Peyer's patch (tissue), 4 donors: Measurements from ENCODE around the gene RXRA. TPM values are rescaled to one million over a fixed set of nuclear protein-coding genes. Genes with fewer than 3 reads are reported as not detected.
A peak's percentile ranks its signal among the peaks of the same experiment; 100 is the strongest.

Experiments used
- DNase-seq, 3 donors: peaks; one replicate each; pipeline ENCODE4 v3.0.0-alpha.2; 2017 to 2019
- H3K27ac ChIP-seq, 4 donors: fragments of 200-600 bp; sonication (generic); one replicate each; pipeline ENCODE4 v1.5.1; 2016 to 2019
- H3K27me3 ChIP-seq, 2 donors: fragments of 200-600 bp; sonication (generic); one replicate each; pipeline ENCODE4 v1.5.1; 2019
- H3K36me3 ChIP-seq, 3 donors: fragments of 200-600 bp; sonication (generic); one replicate each; pipeline ENCODE4 v1.5.1; 2016 to 2019
- H3K4me1 ChIP-seq, 4 donors: fragments of 200-600 bp; sonication (generic); one replicate each; pipeline ENCODE4 v1.5.1; 2016 to 2019
- H3K4me3 ChIP-seq, 4 donors: fragments of 200-600 bp; sonication (generic); 1 replicate in 3 of 4; 2 replicates in 1 of 4; pipeline ENCODE4 v1.5.1; 2016 to 2019; ENCODE audit warnings: mild to moderate bottlenecking in 1 of 4
- H3K9me3 ChIP-seq, 4 donors: fragments of 200-600 bp; sonication (generic); one replicate each; pipeline ENCODE4 v1.5.1; 2016 to 2019; ENCODE audit warnings: mild to moderate bottlenecking in 1 of 4
- CTCF ChIP-seq, 6 experiments: fragments of 450-650 bp in 4 of 6; fragments of 200-600 bp in 2 of 6; sonication (generic) in 1 of 6; IDR thresholded peaks; one replicate each; pipeline ENCODE4 v1.5.1; 2017 to 2019; ENCODE audit warnings: antibody characterized with exemption in 6 of 6, mild to moderate bottlenecking in 3 of 6, moderate library complexity in 1 of 6
- POLR2A ChIP-seq, 2 donors: fragments of 450-650 bp; IDR thresholded peaks; one replicate each; pipeline ENCODE4 v1.5.1; 2017; ENCODE audit warnings: antibody characterized with exemption in 2 of 2, mild to moderate bottlenecking in 2 of 2, moderate library complexity in 2 of 2
- total RNA-seq, 4 donors: library from RNA; depleted of rRNA; stranded (reverse); fragments of >200 nt; gene quantifications; one replicate each; pipeline ENCODE4 v1.1.0, GENCODE V29; 2016

The RXRA gene
- total RNA-seq, 4 donors from 2014 or later = 54.5 to 83.6 (median 65.4) TPM

GRCh38 chr9:134321946-134322741 lies 4.1 kb upstream of the RXRA start:
- H3K4me3 ChIP-seq = no peak overlapping the region
- H3K36me3 ChIP-seq = no peaks in the 10 kb centered on the region
- peak in 2 of 3 donors; percentile 77 to 80 for DNase-seq
- H3K27me3 ChIP-seq = no peaks in the 10 kb centered on the region
- peaks cover 7 to 44% (median 19%) of the 10 kb centered on the region in 4 donors for H3K4me1 ChIP-seq
- H3K27ac ChIP-seq = peak overlapping the region in 2 of 4 donors; percentile 51 to 77
- H3K9me3 ChIP-seq = no peaks in the 10 kb centered on the region
- TF ChIP-seq POLR2A (IDR thresholded peaks at IDR 0.05) = no peak
- no peak for TF ChIP-seq CTCF (IDR thresholded peaks at IDR 0.05)

DNA sequence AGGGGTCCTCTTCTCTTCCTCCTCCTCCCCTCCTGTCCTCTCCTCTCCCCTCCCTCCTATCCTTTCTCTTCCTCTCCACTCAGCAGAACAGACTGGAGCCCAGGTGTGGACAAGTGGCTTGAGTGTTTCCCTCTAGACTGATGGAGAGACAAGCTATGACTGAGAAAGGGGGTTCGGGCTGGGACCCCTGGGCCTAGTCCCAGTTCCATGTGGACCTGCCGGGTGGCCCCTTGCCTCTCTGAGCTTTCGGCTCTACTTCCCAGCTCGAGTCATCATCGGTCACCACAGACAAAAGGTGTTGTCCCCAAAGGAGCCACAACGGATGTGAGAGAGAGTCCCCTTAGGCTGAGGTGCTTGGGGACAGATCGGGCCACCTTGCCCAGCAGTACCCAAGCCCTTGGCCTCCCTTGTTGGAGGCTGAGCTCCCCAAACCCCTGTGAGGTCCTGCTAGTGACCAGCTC lies 3.4 kb upstream of the RXRA start:
- H3K27ac ChIP-seq = peak overlapping the region in 1 of 4 donors; percentile 99
- H3K27me3 ChIP-seq = no peaks in the 10 kb centered on the region
- peak in 1 of 3 donors; percentile 52 for DNase-seq
- H3K36me3 ChIP-seq = no peaks in the 10 kb centered on the region
- TF ChIP-seq CTCF (IDR thresholded peaks at IDR 0.05) = no peak
- no peak for TF ChIP-seq POLR2A (IDR thresholded peaks at IDR 0.05)
- H3K4me1 ChIP-seq = peaks cover 7 to 51% (median 21%) of the 10 kb centered on the region in 4 donors
- H3K9me3 ChIP-seq = no peaks in the 10 kb centered on the region
- H3K4me3 ChIP-seq = no peak overlapping the region

GRCh38 chr9:134323741-134324358 lies 2.4 kb upstream of the RXRA start:
- Histone ChIP-seq H3K36me3 (no peaks in the 10 kb centered on the region), H3K4me1 (peaks cover 7 to 61% (median 21%) of the 10 kb centered on the region in 4 donors), H3K27ac (peak overlapping the region; percentile 17 to 99 (median 78)), H3K9me3 (no peaks in the 10 kb centered on the region), H3K4me3 (no peak overlapping the region), H3K27me3 (no peaks in the 10 kb centered on the region)
- peak in 2 of 3 donors; percentile 86 to 91 for DNase-seq
- peak in 1 of 2 donors; percentile 56 for TF ChIP-seq POLR2A (IDR thresholded peaks at IDR 0.05)
- no peak for TF ChIP-seq CTCF (IDR thresholded peaks at IDR 0.05)

- H3K4me3 ChIP-seq = peak overlapping the region in 2 of 4 donors; percentile 64 to 83
- no peaks in the 10 kb centered on the region for H3K9me3 ChIP-seq
- no peaks in the 10 kb centered on the region for H3K36me3 ChIP-seq
- H3K27ac ChIP-seq = peak overlapping the region; percentile 79 to 99 (median 92)
- H3K4me1 ChIP-seq = peaks cover 7 to 68% (median 21%) of the 10 kb centered on the region in 4 donors
- no peaks in the 10 kb centered on the region for H3K27me3 ChIP-seq
- DNase-seq = peak in 1 of 3 donors; percentile 52
- TF ChIP-seq POLR2A (IDR thresholded peaks at IDR 0.05) = no peak
- no peak for TF ChIP-seq CTCF (IDR thresholded peaks at IDR 0.05)
These were observed 1.7 kb upstream of the RXRA start for GRCh38 chr9:134324359-134325095.

DNA sequence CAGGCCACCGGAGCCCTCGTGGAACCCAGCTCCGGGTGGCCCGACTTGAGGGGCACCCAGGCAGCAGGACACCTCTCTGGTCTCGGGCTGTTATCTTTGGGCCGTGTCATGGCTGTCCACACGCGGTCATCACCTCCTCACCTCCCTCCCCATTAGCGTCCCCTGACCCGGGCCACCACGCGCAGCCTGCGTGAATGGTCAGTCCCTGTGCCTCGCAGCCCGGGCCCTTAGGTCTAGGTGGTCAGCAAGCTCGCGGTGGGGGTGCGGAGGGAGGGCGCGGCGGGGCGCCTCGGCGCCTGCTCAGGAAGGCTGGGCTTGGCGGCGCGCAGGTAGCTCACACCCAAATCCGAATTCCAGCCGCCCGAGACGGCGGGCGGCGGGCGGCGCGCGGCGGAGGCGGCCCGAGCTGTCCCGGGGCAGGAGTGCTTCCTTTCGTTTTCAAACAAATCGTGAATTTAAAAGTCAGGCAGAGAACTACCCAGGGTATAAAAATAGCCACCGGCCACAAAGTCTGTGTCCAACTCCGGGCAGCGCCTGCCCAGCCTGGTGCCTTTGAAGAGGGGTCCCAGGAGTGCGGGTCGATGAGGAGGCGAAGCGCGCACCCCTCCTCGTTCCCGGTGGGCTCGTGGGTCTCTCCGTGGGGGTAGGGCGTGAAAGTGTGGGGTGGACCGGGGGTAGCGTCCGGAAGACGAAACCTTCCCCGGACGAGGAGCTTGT lies 1.0 kb upstream of the RXRA start:
- peaks cover 7 to 75% (median 23%) of the 10 kb centered on the region in 4 donors for H3K4me1 ChIP-seq
- peak in 1 of 2 donors; percentile 5 for TF ChIP-seq POLR2A (IDR thresholded peaks at IDR 0.05)
- TF ChIP-seq CTCF (IDR thresholded peaks at IDR 0.05) = no peak
- H3K4me3 ChIP-seq = peak overlapping the region; percentile 60 to 83 (median 69)
- H3K36me3 ChIP-seq = no peaks in the 10 kb centered on the region
- H3K27ac ChIP-seq = peak overlapping the region; percentile 79 to 99 (median 92)
- no peaks in the 10 kb centered on the region for H3K9me3 ChIP-seq
- no peaks in the 10 kb centered on the region for H3K27me3 ChIP-seq
- peak in 1 of 3 donors; percentile 82 for DNase-seq
